ENCODE measurements around the gene GCGR.

The GCGR gene

GRCh38 chr17:81803728-81804558 is at the start of gene GCGR:
Gene GCGR, plus strand, starts transcription at chr17:81804150. Its CDS starts 4,869 bp downstream, at chr17:81809019.
- DNase-seq (ENCODE audit: low spot score): no peak

GRCh38 chr17:81792675-81793615 is 11.0 kb upstream of the GCGR start:
- no peak for DNase-seq (ENCODE audit: low spot score)

GRCh38 chr17:81794074-81794476 is 9.9 kb upstream of the GCGR start:
- DNase-seq (ENCODE audit: low spot score): no peak

GRCh38 chr17:81794509-81794908 is 9.4 kb upstream of the GCGR start:
- DNase-seq (ENCODE audit: low spot score): peak; percentile 28

- DNase-seq (ENCODE audit: low spot score): no peak
Observed at GRCh38 chr17:81801327-81801726, 2.6 kb upstream of the GCGR start.

- no peak for DNase-seq (ENCODE audit: low spot score)
Observed at GRCh38 chr17:81802048-81802758, 1.7 kb upstream of the GCGR start.

GRCh38 chr17:81802856-81803643 is 900 bp upstream of the GCGR start:
- no peak for DNase-seq (ENCODE audit: low spot score)

GRCh38 chr17:81804559-81805399 is 829 bp downstream of the GCGR start:
- no peak for DNase-seq (ENCODE audit: low spot score)

GRCh38 chr17:81805707-81806460 is 1.9 kb downstream of the GCGR start:
- DNase-seq (ENCODE audit: low spot score): no peak

- no peak for DNase-seq (ENCODE audit: low spot score)
Observed at GRCh38 chr17:81806461-81807209, 2.7 kb downstream of the GCGR start.

GRCh38 chr17:81807210-81807719 is 3.3 kb downstream of the GCGR start:
- no peak for DNase-seq (ENCODE audit: low spot score)

- no peak for DNase-seq (ENCODE audit: low spot score)
Observed at GRCh38 chr17:81807839-81808238, 3.9 kb downstream of the GCGR start.

- DNase-seq (ENCODE audit: low spot score): no peak
Observed at GRCh38 chr17:81808778-81809555, 5.0 kb downstream of the GCGR start.

- DNase-seq (ENCODE audit: low spot score): no peak
Observed at GRCh38 chr17:81809556-81809998, 5.6 kb downstream of the GCGR start.

- no peak for DNase-seq (ENCODE audit: low spot score)
Observed at GRCh38 chr17:81810476-81810875, 6.5 kb downstream of the GCGR start.

GRCh38 chr17:81810892-81811704 is 7.1 kb downstream of the GCGR start:
- DNase-seq (ENCODE audit: low spot score): no peak

Data from AG08395 (cell line).